Caco-2 (cell line): ENCODE measurements around the gene DOCK2. TPM values are rescaled to one million over a fixed set of nuclear protein-coding genes. Genes with fewer than 3 reads are reported as not detected.

ENCODE experiments used
- BruUV-seq: library from RNA; stranded (reverse); fragments of 400-500 nt; replicated peaks from 2 replicates; lab custom pipeline; 2021; lab: Mats Ljungman, UMichigan
- CTCF ChIA-PET: fragments of 300-600 bp; sonication (Branson Sonifier 250); formaldehyde crosslinking; loops from one replicate; lab custom pipeline; 2022; ENCODE audit warnings: antibody characterized with exemption; lab: Charles Lee
- POLR2A ChIA-PET: fragments of 300-600 bp; sonication (Branson Sonifier 250); formaldehyde crosslinking; loops from one replicate; lab custom pipeline; 2022; ENCODE audit warnings: antibody characterized with exemption; lab: Charles Lee
- DNase-seq, 2 experiments: peaks; one replicate each; pipeline versions ENCODE4 v3.0.0 to v3.0.0-alpha.2; 2020 to 2022
- H3K27me3 ChIP-seq: replicated peaks from 2 replicates; pipeline ENCODE4 v1.6.0; 2011; ENCODE audit warnings: low read length; ENCODE audit not compliant: control insufficient read depth, insufficient read depth
- H3K36me3 ChIP-seq: 2 replicates; pipeline ENCODE4 v1.5.1; 2011; ENCODE audit warnings: low read length; ENCODE audit not compliant: control insufficient read depth, insufficient read depth
- H3K4me1 ChIP-seq: fragments of 250-450 bp; sonication (Bioruptor Pico); 2 replicates; pipeline ENCODE4 v1.5.1; 2020; ENCODE audit warnings: mild to moderate bottlenecking
- H3K4me3 ChIP-seq: 2 replicates; pipeline ENCODE4 v1.5.1; 2011; ENCODE audit warnings: low read depth, mild to moderate bottlenecking, control low read depth, low read length
- H3K9me3 ChIP-seq: fragments of 250-450 bp; sonication (Bioruptor Pico); 2 replicates; pipeline ENCODE4 v1.5.1; 2020; ENCODE audit warnings: mild to moderate bottlenecking, moderate library complexity
- H3K27ac Mint-ChIP-seq: one replicate; pipeline ENCODE4 v1.8.0; 2022; ENCODE audit warnings: mixed read lengths; ENCODE audit not compliant: unreplicated experiment
- H3K27me3 Mint-ChIP-seq: one replicate; pipeline ENCODE4 v1.8.0; 2022; ENCODE audit warnings: mixed read lengths; ENCODE audit not compliant: insufficient read depth, unreplicated experiment
- H3K36me3 Mint-ChIP-seq: one replicate; pipeline ENCODE4 v1.8.0; 2022; ENCODE audit warnings: mild to moderate bottlenecking, mixed read lengths; ENCODE audit not compliant: insufficient read depth, unreplicated experiment
- H3K4me1 Mint-ChIP-seq: one replicate; pipeline ENCODE4 v1.8.0; 2022; ENCODE audit warnings: low read depth, mixed read lengths; ENCODE audit not compliant: unreplicated experiment
- H3K4me3 Mint-ChIP-seq: one replicate; pipeline ENCODE4 v1.8.0; 2022; ENCODE audit warnings: mild to moderate bottlenecking, moderate library complexity, mixed read lengths; ENCODE audit not compliant: unreplicated experiment
- H3K9me3 Mint-ChIP-seq: one replicate; pipeline ENCODE4 v1.8.0; 2022; ENCODE audit warnings: mixed read lengths; ENCODE audit not compliant: unreplicated experiment
- CTCF ChIP-seq, 2 experiments: fragments of 200-600 bp in 1 of 2; IDR thresholded peaks; 1 replicate in 1 of 2; 2 replicates in 1 of 2; pipeline versions ENCODE4 v1.5.1 to v1.8.0; 2011 to 2022; ENCODE audit warnings: antibody characterized with exemption in 1 of 2, control low read depth in 1 of 2, inconsistent platforms in 1 of 2, low read depth in 1 of 2, low read length in 1 of 2, mild to moderate bottlenecking in 1 of 2, moderate library complexity in 1 of 2; ENCODE audit not compliant: insufficient read depth in 1 of 2, severe bottlenecking in 1 of 2, unreplicated experiment in 1 of 2
- intact Hi-C: fragments of 100-400 bp; cut with micrococcal nuclease; formaldehyde crosslinking; loops from one replicate; pipeline ENCODE4 v1.10.0; 2022; ENCODE audit not compliant: unreplicated experiment
- total RNA-seq: library from RNA; stranded (reverse); gene quantifications from 2 replicates; pipeline ENCODE4 v1.2.3, GENCODE V29; 2022

The DOCK2 gene
- total RNA-seq, 1 experiment from 2014 or later: 0.09 TPM

DNA sequence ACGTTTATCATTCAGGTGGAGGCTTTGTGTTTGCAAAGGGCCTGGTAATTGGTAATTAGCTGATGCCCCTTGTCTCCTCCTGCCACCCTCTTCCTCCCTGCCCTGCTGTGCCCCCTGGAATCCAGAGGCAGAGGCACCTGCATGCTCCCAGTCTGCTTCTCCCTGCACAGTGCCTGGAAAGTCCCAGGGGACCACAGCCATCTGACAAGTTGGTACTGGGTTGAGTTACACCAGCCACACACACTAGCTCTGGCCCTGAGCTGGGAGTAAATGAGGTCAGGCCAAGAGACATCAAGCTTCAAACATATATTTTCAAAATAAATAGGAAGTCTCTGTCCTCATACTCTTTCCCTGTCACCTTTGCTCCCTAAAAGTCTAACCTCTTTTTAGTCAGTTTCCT lies 286.9 kb downstream of the DOCK2 start:
- intact Hi-C loops: no loop called here
- Histone ChIP-seq H3K36me3 (no peaks in the 10 kb centered on the region), H3K4me3 (no peak overlapping the region), H3K27me3 (no peaks in the 10 kb centered on the region), H3K9me3 (no peaks in the 10 kb centered on the region), H3K4me1 (peaks cover 12% of the 10 kb centered on the region; the same call in 1 of the 2 replicates)
- Mint-ChIP-seq H3K4me3 (no peak overlapping the region), H3K9me3 (no peaks in the 10 kb centered on the region), H3K36me3 (no peaks in the 10 kb centered on the region), H3K27ac (no peak overlapping the region), H3K27me3 (peaks cover 7% of the 10 kb centered on the region), H3K4me1 (no peaks in the 10 kb centered on the region)
- POLR2A ChIA-PET: no interaction called here
- BruUV-seq: no TSS peak
- no peak for DNase-seq
- no peak for TF ChIP-seq CTCF (IDR thresholded peaks at IDR 0.05; ENCODE audit: insufficient read depth in 1 of 2, low read depth in 1 of 2, low read length in 1 of 2, severe bottlenecking in 1 of 2, unreplicated experiment in 1 of 2)
- CTCF ChIA-PET: no interaction called here

GRCh38 chr5:169933127-169933526 lies 296.1 kb downstream of the DOCK2 start:
- Histone ChIP-seq H3K27me3 (no peaks in the 10 kb centered on the region; the same call in 1 of the 2 replicates), H3K4me1 (peaks cover 6% of the 10 kb centered on the region; the same call in 1 of the 2 replicates), H3K9me3 (no peaks in the 10 kb centered on the region), H3K4me3 (no peak overlapping the region), H3K36me3 (no peaks in the 10 kb centered on the region)
- H3K27me3 Mint-ChIP-seq: peaks cover 11% of the 10 kb centered on the region
- BruUV-seq: no TSS peak
- intact Hi-C loops: no loop called here
- H3K4me1 Mint-ChIP-seq: peaks cover 11% of the 10 kb centered on the region
- POLR2A ChIA-PET: no interaction called here
- no peak for DNase-seq
- H3K9me3 Mint-ChIP-seq: no peaks in the 10 kb centered on the region
- no peak overlapping the region for H3K27ac Mint-ChIP-seq
- no peak overlapping the region for H3K4me3 Mint-ChIP-seq
- H3K36me3 Mint-ChIP-seq: no peaks in the 10 kb centered on the region
- TF ChIP-seq CTCF (IDR thresholded peaks at IDR 0.05; ENCODE audit: insufficient read depth in 1 of 2, low read depth in 1 of 2, low read length in 1 of 2, severe bottlenecking in 1 of 2, unreplicated experiment in 1 of 2): no peak
- CTCF ChIA-PET: no interaction called here

DNA sequence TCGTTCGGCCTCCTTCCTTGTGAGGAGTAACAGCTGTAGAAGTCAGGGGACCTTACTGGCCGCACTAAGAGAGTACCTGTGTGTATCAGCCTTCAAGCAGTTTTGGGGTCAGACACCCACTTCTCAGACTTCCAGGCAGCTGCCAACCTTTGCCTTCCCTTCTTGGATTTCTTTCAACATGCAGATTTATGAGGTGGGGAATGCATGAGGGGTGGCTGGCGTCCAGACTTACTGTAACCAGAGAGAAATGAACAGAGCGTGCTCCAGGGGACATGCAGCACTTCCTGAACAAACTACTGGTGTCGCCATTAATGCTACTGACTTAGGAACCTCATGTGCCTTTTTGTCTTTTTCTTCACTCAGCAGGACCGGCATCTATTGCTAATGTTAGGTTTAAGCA lies 296.5 kb downstream of the DOCK2 start:
- intact Hi-C loops: no loop called here

More for the DNA sequence above, 296.5 kb downstream of the DOCK2 start:
- H3K36me3 Mint-ChIP-seq: no peaks in the 10 kb centered on the region
- no peaks in the 10 kb centered on the region for H3K9me3 Mint-ChIP-seq
- CTCF ChIA-PET: no interaction called here
- no peaks in the 10 kb centered on the region; the same call in 1 of the 2 replicates for H3K27me3 ChIP-seq
- peaks cover 6% of the 10 kb centered on the region; the same call in 1 of the 2 replicates for H3K4me1 ChIP-seq
- no peak overlapping the region for H3K27ac Mint-ChIP-seq
- no TSS peak for BruUV-seq
- POLR2A ChIA-PET: no interaction called here
- H3K4me3 Mint-ChIP-seq: no peak overlapping the region
- TF ChIP-seq CTCF (IDR thresholded peaks at IDR 0.05; ENCODE audit: insufficient read depth in 1 of 2, low read depth in 1 of 2, low read length in 1 of 2, severe bottlenecking in 1 of 2, unreplicated experiment in 1 of 2): no peak
- no peaks in the 10 kb centered on the region for H3K36me3 ChIP-seq
- DNase-seq: no peak
- no peaks in the 10 kb centered on the region for H3K9me3 ChIP-seq
- H3K27me3 Mint-ChIP-seq: peaks cover 11% of the 10 kb centered on the region
- H3K4me1 Mint-ChIP-seq: peaks cover 11% of the 10 kb centered on the region
- H3K4me3 ChIP-seq: no peak overlapping the region
